ENCODE results near the gene EHF. TPM values are rescaled to one million over a fixed set of nuclear protein-coding genes. Genes with fewer than 3 reads are reported as not detected.
A peak's percentile ranks its signal among the peaks of the same experiment; 100 is the strongest.

Gene EHF
- polyA plus RNA-seq, 1 of the 3 experiments (the other 2 are of a cell fraction): not detected

- no peak for DNase-seq
- Histone ChIP-seq H4K20me1 (ENCODE audit: insufficient read depth) (no peaks in the 10 kb centered on the region), H3K4me2 (no peak overlapping the region), H3K36me3 (replicated peaks in 1 of 2; ENCODE audit: control insufficient read depth in 1 of 2, insufficient read depth in 2 of 2, low read length in 1 of 2) (no peaks in the 10 kb centered on the region), H2AFZ (ENCODE audit: low read depth) (0 out of 2 replicates have a peak overlapping the region, but pooled peaks have one; percentile 24), H3K9ac (no peak overlapping the region), H3K27me3 (ENCODE audit: insufficient read depth) (no peaks in the 10 kb centered on the region), H3F3A (replicated peaks; ENCODE audit: insufficient read depth) (no peaks in the 10 kb centered on the region), H3K9me2 (no peaks in the 10 kb centered on the region), H3K79me2 (ENCODE audit: insufficient read depth) (no peaks in the 10 kb centered on the region), H3K9me3 (no peaks in the 10 kb centered on the region), H3K27ac (ENCODE audit: low read depth in 2 of 2, low read length in 1 of 2) (no peak overlapping the region), H3K4me1 (ENCODE audit: control insufficient read depth in 1 of 2, insufficient read depth in 2 of 2, low read depth in 1 of 2, low read length in 1 of 2) (peaks cover 6 to 8% of the 10 kb centered on the region in 2 experiments; a peak in 3 of 4 replicates), H3K4me3 (ENCODE audit: low read depth in 2 of 2, low read length in 1 of 2) (no peak overlapping the region)
- WGBS (ENCODE audit: low lambda C conversion rate): 53% methylated on average over 5 of the region's 5 CpGs
- ChIA-PET CTCF (no interaction called here), POLR2A (no interaction called here)
- TF ChIP-seq YY1 (IDR thresholded peaks at IDR 0.05; ENCODE audit: low read depth): no peak
- no peak for TF ChIP-seq RAD21 (IDR thresholded peaks at IDR 0.05; ENCODE audit: low read length)
- TF ChIP-seq PBX3 (IDR thresholded peaks at IDR 0.05): no peak
- no peak for TF ChIP-seq USF1 (IDR thresholded peaks at IDR 0.05; ENCODE audit: borderline replicate concordance, low read depth)
- TF ChIP-seq USF2 (IDR thresholded peaks at IDR 0.05; ENCODE audit: borderline replicate concordance, low read depth, low read length): no peak
- TF ChIP-seq MEF2A (IDR thresholded peaks at IDR 0.05; ENCODE audit: borderline replicate concordance, low read depth): no peak
- TF ChIP-seq RXRA (IDR thresholded peaks at IDR 0.05; ENCODE audit: borderline replicate concordance, low read depth): no peak
- no peak for TF ChIP-seq RCOR1 (IDR thresholded peaks at IDR 0.05; ENCODE audit: low read length)
- no peak for TF ChIP-seq GABPA (IDR thresholded peaks at IDR 0.05; ENCODE audit: low read depth)
- no peak for TF ChIP-seq CHD2 (IDR thresholded peaks at IDR 0.05; ENCODE audit: low read length, partially characterized antibody)
- no peak for TF ChIP-seq MXI1 (IDR thresholded peaks at IDR 0.05; ENCODE audit: low read depth, low read length)
- TF ChIP-seq FOXM1 (IDR thresholded peaks at IDR 0.05; ENCODE audit: low read depth): no peak
- no peak for TF ChIP-seq ELF1 (IDR thresholded peaks at IDR 0.05)
- TF ChIP-seq FOSL2 (IDR thresholded peaks at IDR 0.05; ENCODE audit: borderline replicate concordance, low read depth): no peak
- TF ChIP-seq MAX (IDR thresholded peaks at IDR 0.05; ENCODE audit: low read depth): no peak
- TF ChIP-seq GATA2 (CRISPR knock-in tag; IDR thresholded peaks at IDR 0.05): no peak
- TF ChIP-seq SMC3 (IDR thresholded peaks at IDR 0.05; ENCODE audit: low read depth, low read length): no peak
- TF ChIP-seq EZH2phosphoT487 (IDR thresholded peaks at IDR 0.05; ENCODE audit: borderline replicate concordance, low read depth): no peak
These were observed 13.2 kb downstream of the EHF start for GRCh38 chr11:34633990-34634693.

Data from SK-N-SH (cell line).